Measurements from ENCODE around the gene RIN3. TPM values are rescaled to one million over a fixed set of nuclear protein-coding genes. Genes with fewer than 3 reads are reported as not detected.

Gene RIN3
- total RNA-seq, 1 experiment from 2014 or later = 1.5 TPM

DNA sequence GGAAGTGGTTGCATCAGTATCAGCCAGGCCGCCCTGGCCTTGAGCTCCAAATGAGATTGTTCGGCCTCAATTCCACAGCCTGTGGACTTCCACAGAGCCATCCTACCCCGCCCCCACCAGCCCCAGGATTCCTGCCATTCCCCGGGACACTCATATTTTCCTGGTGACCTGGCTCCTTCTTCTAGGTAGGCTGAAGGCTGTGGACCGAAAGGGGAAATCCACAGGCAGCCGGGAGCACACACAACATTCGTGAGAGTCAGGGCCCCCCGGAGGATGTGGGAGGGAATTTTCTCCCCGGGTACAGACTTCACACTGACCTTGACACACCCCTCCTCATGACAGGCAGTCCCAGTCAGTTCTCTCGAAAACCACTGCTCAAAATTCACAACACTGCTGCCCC is 39.9 kb downstream of the RIN3 start:
- WGBS (ENCODE audit: extremely low coverage, insufficient read length, low lambda C conversion rate) = no CpG with 5 or more reads among the region's 10 CpGs

More for the DNA sequence above, 39.9 kb downstream of the RIN3 start:
- Histone ChIP-seq H3K23ac (ENCODE audit: insufficient read length, low read depth, low read length) (no peak overlapping the region), H2BK15ac (ENCODE audit: low read depth, low read length) (no peak overlapping the region), H3K27me3 (ENCODE audit: insufficient read depth, low read length) (no peaks in the 10 kb centered on the region), H4K8ac (replicated peaks; ENCODE audit: insufficient read length, low read depth, low read length) (no peak overlapping the region), H2BK20ac (ENCODE audit: low read depth, low read length, poor library complexity, severe bottlenecking) (no peak overlapping the region), H3K4me1 (ENCODE audit: insufficient read depth, low read length) (no peaks in the 10 kb centered on the region; the same call in 1 of the 2 replicates), H3K56ac (ENCODE audit: insufficient read length, low read depth, low read length) (no peak overlapping the region), H3K14ac (ENCODE audit: insufficient read depth, low read length) (no peak overlapping the region), H2AK5ac (ENCODE audit: insufficient read length, low read length) (no peak overlapping the region), H3K4ac (ENCODE audit: low read depth, low read length) (no peak overlapping the region), H3K18ac (ENCODE audit: insufficient read length, low read depth, low read length) (no peak overlapping the region), H3K4me2 (ENCODE audit: insufficient read depth, insufficient read length, low read length) (no peak overlapping the region), H3K23me2 (ENCODE audit: insufficient read length, low read depth, low read length, poor library complexity, severe bottlenecking) (no peaks in the 10 kb centered on the region), H2BK120ac (ENCODE audit: low read depth, low read length, poor library complexity, severe bottlenecking) (no peak overlapping the region), H2BK12ac (ENCODE audit: insufficient read length, low read depth, low read length) (no peak overlapping the region), H4K20me1 (ENCODE audit: control insufficient read depth, insufficient read depth, insufficient read length) (no peaks in the 10 kb centered on the region), H3K27ac (ENCODE audit: insufficient read length, low read depth, low read length) (no peak overlapping the region), H3K9ac (ENCODE audit: extremely low read depth, insufficient read length, low read length) (no peak overlapping the region), H4K91ac (ENCODE audit: insufficient read length, low read depth, low read length) (no peak overlapping the region), H3K9me3 (ENCODE audit: control insufficient read depth, low read depth, low read length) (no peaks in the 10 kb centered on the region), H2AFZ (ENCODE audit: low read length) (no peak overlapping the region), H3K79me2 (ENCODE audit: insufficient read depth, low read length) (no peaks in the 10 kb centered on the region), H2BK5ac (ENCODE audit: insufficient read length, low read length) (no peak overlapping the region), H4K5ac (ENCODE audit: insufficient read length, low read depth, low read length) (no peak overlapping the region), H3K79me1 (ENCODE audit: insufficient read depth, low read depth, low read length, poor library complexity, severe bottlenecking) (no peaks in the 10 kb centered on the region), H3T11ph (ENCODE audit: low read length) (no peak overlapping the region)
- H3K36me3 Mint-ChIP-seq (ENCODE audit: insufficient read depth in 1 of 3, low read depth in 3 of 3) = no peaks in the 10 kb centered on the region
- H3K27me3 Mint-ChIP-seq (ENCODE audit: low read depth) = peaks cover 3% of the 10 kb centered on the region; the same call in 1 of the 2 replicates
- no peak overlapping the region for H3K4me3 Mint-ChIP-seq
- H3K27ac Mint-ChIP-seq = no peak overlapping the region
- peaks cover 7 to 10% of the 10 kb centered on the region in 2 experiments; a peak in 3 of 4 replicates for H3K4me1 Mint-ChIP-seq
- H3K9me3 Mint-ChIP-seq = no peaks in the 10 kb centered on the region
- peak; percentile 45; the same call in 2 of the 3 replicates for TF ChIP-seq CTCF (conservative IDR thresholded peaks at IDR 0.05)
- DNase-seq = no peak
